ENCODE measurements around the gene PHC2. TPM values are rescaled to one million over a fixed set of nuclear protein-coding genes. Genes with fewer than 3 reads are reported as not detected.
A peak's percentile ranks its signal among the peaks of the same experiment; 100 is the strongest.

Gene PHC2
- total RNA-seq, 1 donor from 2014 or later: 124 TPM

DNA sequence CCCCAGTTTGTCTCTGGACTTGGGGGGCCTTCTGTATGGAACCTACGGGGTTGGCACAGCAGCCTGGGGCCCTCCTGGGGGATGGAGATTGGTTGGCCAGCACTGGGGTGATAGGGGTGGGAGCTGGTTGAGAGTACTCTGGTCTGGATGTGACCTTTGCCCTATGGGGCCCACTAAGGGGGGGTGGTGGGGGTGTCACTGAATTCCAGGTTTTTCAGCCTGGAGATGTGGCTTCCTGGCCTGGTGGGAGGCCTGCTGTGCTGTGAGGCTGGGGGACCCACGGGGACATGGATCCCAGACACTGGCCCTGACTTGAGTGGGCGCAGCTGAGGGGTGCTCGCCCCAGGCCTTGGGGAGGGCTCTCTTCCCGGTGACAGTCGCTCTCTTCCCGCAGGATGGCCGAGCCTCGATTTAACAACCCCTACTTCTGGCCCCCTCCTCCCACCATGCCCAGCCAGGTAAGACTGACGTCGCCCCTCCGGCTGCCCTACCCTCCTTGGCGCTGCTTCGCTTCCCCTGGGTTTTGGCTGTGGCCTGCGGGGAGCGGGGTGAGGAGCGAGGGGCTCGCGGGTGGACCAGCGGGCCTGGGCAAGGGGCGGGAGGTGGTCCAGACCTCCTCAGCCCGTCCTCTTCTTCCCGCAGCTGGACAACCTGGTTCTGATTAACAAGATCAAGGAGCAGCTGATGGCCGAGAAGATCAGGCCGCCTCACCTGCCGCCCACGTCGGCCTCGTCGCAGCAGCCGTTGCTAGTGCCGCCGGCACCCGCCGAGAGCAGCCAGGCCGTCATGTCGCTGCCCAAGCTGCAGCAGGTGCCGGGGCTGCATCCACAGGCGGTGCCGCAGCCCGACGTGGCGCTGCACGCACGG is 155.0 kb downstream of the PHC2 start:
- peaks cover 39% of the 10 kb centered on the region for H3K36me3 ChIP-seq
- peak; percentile 51 for DNase-seq

DNA sequence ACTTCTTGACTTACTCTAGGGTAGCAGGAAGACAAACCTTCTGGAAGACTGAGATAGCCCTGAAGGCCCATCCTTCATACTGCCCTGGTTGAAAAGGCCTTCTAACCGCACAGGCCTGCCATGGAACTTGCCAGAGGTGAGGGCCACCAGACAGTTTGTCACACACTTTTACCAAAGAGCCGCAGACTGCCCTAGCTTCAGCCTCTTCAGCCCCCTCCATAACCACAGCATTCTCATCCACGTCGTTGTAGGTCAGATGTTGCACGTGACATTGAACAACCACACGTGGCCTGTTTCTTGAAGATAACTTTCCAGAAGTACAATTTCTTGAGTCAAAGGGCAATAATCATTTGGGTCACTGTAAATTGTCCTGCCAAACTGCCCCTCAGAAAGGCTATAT is 155.7 kb downstream of the PHC2 start:
- no peak overlapping the region for H3K27ac ChIP-seq
- TF ChIP-seq, protein P1, sequence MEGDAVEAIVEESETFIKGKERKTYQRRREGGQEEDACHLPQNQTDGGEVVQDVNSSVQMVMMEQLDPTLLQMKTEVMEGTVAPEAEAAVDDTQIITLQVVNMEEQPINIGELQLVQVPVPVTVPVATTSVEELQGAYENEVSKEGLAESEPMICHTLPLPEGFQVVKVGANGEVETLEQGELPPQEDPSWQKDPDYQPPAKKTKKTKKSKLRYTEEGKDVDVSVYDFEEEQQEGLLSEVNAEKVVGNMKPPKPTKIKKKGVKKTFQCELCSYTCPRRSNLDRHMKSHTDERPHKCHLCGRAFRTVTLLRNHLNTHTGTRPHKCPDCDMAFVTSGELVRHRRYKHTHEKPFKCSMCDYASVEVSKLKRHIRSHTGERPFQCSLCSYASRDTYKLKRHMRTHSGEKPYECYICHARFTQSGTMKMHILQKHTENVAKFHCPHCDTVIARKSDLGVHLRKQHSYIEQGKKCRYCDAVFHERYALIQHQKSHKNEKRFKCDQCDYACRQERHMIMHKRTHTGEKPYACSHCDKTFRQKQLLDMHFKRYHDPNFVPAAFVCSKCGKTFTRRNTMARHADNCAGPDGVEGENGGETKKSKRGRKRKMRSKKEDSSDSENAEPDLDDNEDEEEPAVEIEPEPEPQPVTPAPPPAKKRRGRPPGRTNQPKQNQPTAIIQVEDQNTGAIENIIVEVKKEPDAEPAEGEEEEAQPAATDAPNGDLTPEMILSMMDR (IDR thresholded peaks at IDR 0.05): no peak
- intact Hi-C loops (cut with DNase I): no loop called here
- ATAC-seq (no peak), DNase-seq (peak; percentile 13)
- no peaks in the 10 kb centered on the region for H3K4me1 ChIP-seq
- H3K9me3 ChIP-seq: no peaks in the 10 kb centered on the region
- no peaks in the 10 kb centered on the region for H3K27me3 ChIP-seq
- no peak overlapping the region for H3K4me3 ChIP-seq
- H3K36me3 ChIP-seq: peaks cover 35% of the 10 kb centered on the region

More for the DNA sequence above, 155.0 kb downstream of the PHC2 start:
- no peak overlapping the region for H3K4me3 ChIP-seq
- TF ChIP-seq, protein P1 (IDR thresholded peaks at IDR 0.05): no peak
- no peak for ATAC-seq
- no peaks in the 10 kb centered on the region for H3K4me1 ChIP-seq
- no peaks in the 10 kb centered on the region for H3K27me3 ChIP-seq
- no peak overlapping the region for H3K27ac ChIP-seq
- intact Hi-C loops (cut with DNase I): no loop called here
- no peaks in the 10 kb centered on the region for H3K9me3 ChIP-seq

DNA sequence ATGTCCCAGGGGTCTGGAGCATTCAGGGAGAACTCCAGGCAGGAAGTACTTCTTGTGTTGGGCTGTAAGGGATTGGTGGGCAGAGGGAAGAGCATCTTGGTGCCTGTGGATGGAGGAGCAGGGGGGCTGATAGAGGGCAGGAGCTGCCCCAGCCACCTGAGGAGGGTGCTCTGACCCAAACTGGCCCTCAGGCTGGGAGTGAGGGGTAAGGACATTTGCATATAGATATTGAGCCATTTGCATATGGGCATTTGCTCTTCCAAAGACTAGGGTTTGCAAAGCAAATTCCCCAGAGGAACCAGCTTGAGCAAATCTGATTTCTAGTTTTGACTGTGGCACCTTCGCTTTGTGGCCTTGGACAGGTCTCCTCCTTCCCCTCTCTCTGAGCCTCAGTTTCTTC is 156.4 kb downstream of the PHC2 start:
- Histone ChIP-seq H3K4me1 (no peaks in the 10 kb centered on the region), H3K9me3 (no peaks in the 10 kb centered on the region), H3K4me3 (no peak overlapping the region), H3K27ac (no peak overlapping the region), H3K36me3 (peaks cover 28% of the 10 kb centered on the region), H3K27me3 (no peaks in the 10 kb centered on the region)
- TF ChIP-seq, protein P1 (IDR thresholded peaks at IDR 0.05): no peak
- DNase-seq: peak; percentile 2
- intact Hi-C loops (cut with DNase I): no loop called here
- ATAC-seq: no peak

DNA sequence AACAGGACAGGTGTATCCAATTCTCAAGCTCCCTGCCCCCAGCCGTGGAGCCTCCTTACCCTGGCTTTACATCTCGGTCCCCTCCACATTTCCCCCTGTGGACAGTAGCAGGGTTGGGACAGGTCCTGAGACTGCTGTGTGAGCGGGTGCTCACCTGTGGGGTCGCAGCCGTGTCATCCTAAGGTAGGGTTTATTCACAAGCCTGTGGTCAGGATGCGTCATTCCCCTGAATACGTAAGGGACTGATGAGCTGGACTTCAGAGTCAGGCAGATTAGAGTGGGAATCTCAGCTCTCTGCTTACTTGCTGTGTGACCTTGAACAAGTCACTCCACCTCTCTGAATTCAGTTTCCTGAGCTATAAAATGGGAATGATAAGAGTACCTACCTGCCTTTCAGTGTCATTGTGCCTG is 156.9 kb downstream of the PHC2 start:
- TF ChIP-seq, protein P1 (IDR thresholded peaks at IDR 0.05): no peak
- H3K4me3 ChIP-seq: no peak overlapping the region
- ATAC-seq (no peak), DNase-seq (peak; percentile 21)
- peaks cover under 1% of the 10 kb centered on the region for H3K4me1 ChIP-seq
- H3K27ac ChIP-seq: no peak overlapping the region
- no peaks in the 10 kb centered on the region for H3K27me3 ChIP-seq
- no peaks in the 10 kb centered on the region for H3K9me3 ChIP-seq
- H3K36me3 ChIP-seq: peaks cover 23% of the 10 kb centered on the region
- intact Hi-C loops (cut with DNase I): no loop called here

Small RNAs within 50 kb of the gene (microRNA-seq; reads per million reads assigned to microRNA genes)
- 22.5 reads per million, percentile 47 among the genes with 10 or more reads in this experiment for gene MIR3605 (ENCODE audit: borderline microRNAs expressed)

Other genes starting within 250 kb of the PHC2 start
- gene TRIM62, start 249.1 kb downstream of the PHC2 start, total RNA-seq: 4.5 TPM
- gene ZNF362, start 174.6 kb downstream of the PHC2 start, total RNA-seq: 31.8 TPM
- gene A3GALT2, start 110.0 kb downstream of the PHC2 start, total RNA-seq: not detected
- gene ZSCAN20, start 41.5 kb upstream of the PHC2 start, total RNA-seq: 4.3 TPM

Measured in upper lobe of right lung (tissue), 1 donor.